ENCODE measurements around the gene ZBED3. TPM values are rescaled to one million over a fixed set of nuclear protein-coding genes. Genes with fewer than 3 reads are reported as not detected.

The ZBED3 gene
- total RNA-seq, 1 experiment from 2014 or later, result 6.8 TPM

GRCh38 chr5:77076961-77077828 is 9.9 kb downstream of the ZBED3 start:
- Histone ChIP-seq H3K4me3 (ENCODE audit: low read depth in 2 of 2, low read length in 2 of 2) (peak overlapping the region; percentile 21 to 36; a peak in 3 of 4 replicates), H3K27ac (ENCODE audit: low read length) (no peak overlapping the region), H3K27me3 (ENCODE audit: control insufficient read depth, insufficient read depth, low read length) (no peaks in the 10 kb centered on the region), H3K9me3 (ENCODE audit: control insufficient read depth, insufficient read depth, low read depth, low read length) (no peaks in the 10 kb centered on the region), H3K36me3 (ENCODE audit: control insufficient read depth, insufficient read depth, low read length) (no peaks in the 10 kb centered on the region), H3K4me1 (ENCODE audit: control insufficient read depth, insufficient read depth, low read length) (no peaks in the 10 kb centered on the region; the same call in 1 of the 2 replicates)
- TF ChIP-seq CTCF (IDR thresholded peaks at IDR 0.05), result peak; percentile 89
- TF ChIP-seq TCF7L2 (IDR thresholded peaks at IDR 0.05; ENCODE audit: low read depth, low read length), result no peak
- BruUV-seq (replicated peaks), result no TSS peak
- POLR2A ChIA-PET, result interaction anchor here (0.6 kb wide), 1 partner anchor 187 kb away, joined by 3 read pairs; no protein-coding TSS in a partner anchor
- ATAC-seq (peak; percentile 96), DNase-seq (ENCODE audit: low read depth, low spot score) (no peak)
- intact Hi-C loops (cut with micrococcal nuclease; ENCODE audit: unreplicated experiment), result no loop called here
- in situ Hi-C loops (cut with HindIII; ENCODE audit: low pct_unique_long_range_greater_than_20kb, low sequenced_read_pairs), result no loop called here
- CTCF ChIA-PET, result interaction anchor here (0.7 kb wide), 3 partner anchors 91 to 383 kb away, joined by 3 to 4 read pairs (median 3); no protein-coding TSS in a partner anchor

GRCh38 chr5:77074745-77075144 is 12.3 kb downstream of the ZBED3 start:
- H3K9me3 ChIP-seq (ENCODE audit: control insufficient read depth, insufficient read depth, low read depth, low read length), result no peaks in the 10 kb centered on the region
- ChIA-PET POLR2A (no interaction called here), CTCF (no interaction called here)
- BruUV-seq (replicated peaks), result no TSS peak
- H3K27me3 ChIP-seq (ENCODE audit: control insufficient read depth, insufficient read depth, low read length), result no peaks in the 10 kb centered on the region
- no peak for ATAC-seq
- no peak for DNase-seq (ENCODE audit: low read depth, low spot score)
- in situ Hi-C loops (cut with HindIII; ENCODE audit: low pct_unique_long_range_greater_than_20kb, low sequenced_read_pairs) (no loop called here), intact Hi-C loops (cut with micrococcal nuclease; ENCODE audit: unreplicated experiment) (no loop called here)
- no peak overlapping the region for H3K4me3 ChIP-seq (ENCODE audit: low read depth in 2 of 2, low read length in 2 of 2)
- no peaks in the 10 kb centered on the region for H3K36me3 ChIP-seq (ENCODE audit: control insufficient read depth, insufficient read depth, low read length)
- no peak for TF ChIP-seq REST (IDR thresholded peaks at IDR 0.05; ENCODE audit: insufficient read depth in 1 of 2, low read depth in 2 of 2, low read length in 1 of 2)
- TF ChIP-seq TCF7L2 (IDR thresholded peaks at IDR 0.05; ENCODE audit: low read depth, low read length), result no peak
- no peak for TF ChIP-seq POLR2AphosphoS5 (IDR thresholded peaks at IDR 0.05; ENCODE audit: low read depth, low read length)
- TF ChIP-seq SIN3A (IDR thresholded peaks at IDR 0.05; ENCODE audit: borderline replicate concordance, insufficient read depth, low read depth, low read length), result no peak
- TF ChIP-seq CTCF (IDR thresholded peaks at IDR 0.05), result no peak
- H3K4me1 ChIP-seq (ENCODE audit: control insufficient read depth, insufficient read depth, low read length), result no peaks in the 10 kb centered on the region; the same call in 1 of the 2 replicates
- H3K27ac ChIP-seq (ENCODE audit: low read length), result no peak overlapping the region

Data from Panc1 (cell line).